Endodermal cell (in vitro differentiated cells): ENCODE results near the gene CPLANE1. TPM values are rescaled to one million over a fixed set of nuclear protein-coding genes. Genes with fewer than 3 reads are reported as not detected.
A peak's percentile ranks its signal among the peaks of the same experiment; 100 is the strongest.

Source experiments
- DNase-seq: peaks from one replicate; pipeline ENCODE4 v3.0.0-alpha.2; 2017
- H3K27ac ChIP-seq: 2 replicates; pipeline ENCODE4 v1.5.1; 2013; ENCODE audit warnings: mild to moderate bottlenecking, low read depth, low read length, moderate library complexity
- H3K27me3 ChIP-seq: 2 replicates; pipeline ENCODE4 v1.6.1; 2013; ENCODE audit warnings: mild to moderate bottlenecking, low read length, moderate library complexity; ENCODE audit not compliant: insufficient read depth, control insufficient read depth, poor library complexity, severe bottlenecking
- H3K36me3 ChIP-seq: 2 replicates; pipeline ENCODE4 v1.7.0; 2013; ENCODE audit warnings: mild to moderate bottlenecking, low read length, moderate library complexity; ENCODE audit not compliant: control insufficient read depth, insufficient read depth
- H3K4me1 ChIP-seq: one replicate; pipeline ENCODE4 v1.7.0; 2013; ENCODE audit warnings: low read length; ENCODE audit not compliant: control insufficient read depth, insufficient read depth
- H3K4me3 ChIP-seq: 2 replicates; pipeline ENCODE4 v1.5.1; 2013; ENCODE audit warnings: mild to moderate bottlenecking, low read length, moderate library complexity
- H3K9ac ChIP-seq: 2 replicates; pipeline ENCODE4 v1.6.1; 2013; ENCODE audit warnings: mild to moderate bottlenecking, low read length, moderate library complexity; ENCODE audit not compliant: poor library complexity, severe bottlenecking; ENCODE audit errors: extremely low read depth
- H3K9me3 ChIP-seq: 2 replicates; pipeline ENCODE4 v1.6.1; 2013; ENCODE audit warnings: mild to moderate bottlenecking, low read length, moderate library complexity; ENCODE audit not compliant: control insufficient read depth
- H3K27ac Mint-ChIP-seq: 2 replicates; pipeline ENCODE4 v1.8.0; 2020; ENCODE audit warnings: mixed read lengths
- H3K27me3 Mint-ChIP-seq: 2 replicates; pipeline ENCODE4 v1.8.0; 2021; ENCODE audit warnings: mild to moderate bottlenecking, mixed read lengths; ENCODE audit not compliant: insufficient read depth
- H3K36me3 Mint-ChIP-seq: 2 replicates; pipeline ENCODE4 v1.8.0; 2020; ENCODE audit warnings: low read depth, mixed read lengths
- H3K4me1 Mint-ChIP-seq: 2 replicates; pipeline ENCODE4 v1.8.0; 2020; ENCODE audit warnings: mixed read lengths
- H3K4me3 Mint-ChIP-seq: 2 replicates; pipeline ENCODE4 v1.8.0; 2020; ENCODE audit warnings: mild to moderate bottlenecking, moderate library complexity, mixed read lengths
- H3K9me3 Mint-ChIP-seq: 2 replicates; pipeline ENCODE4 v1.8.0; 2020; ENCODE audit warnings: mild to moderate bottlenecking, mixed read lengths
- CTCF ChIP-seq: fragments of 200-600 bp; sonication (generic); conservative IDR thresholded peaks from 2 replicates; pipeline ENCODE4 v1.5.0; 2021; ENCODE audit warnings: antibody characterized with exemption, mild to moderate bottlenecking
- WGBS, 2 experiments: methylation state at CpG; one replicate each; pipeline versions ENCODE4 v1.1.5 to v1.1.7; 2013; ENCODE audit warnings: missing lambda C conversion rate in 2 of 2, mixed read lengths in 1 of 2; ENCODE audit not compliant: insufficient coverage in 1 of 2, insufficient read length in 1 of 2; 5-methylcytosine and 5-hydroxymethylcytosine counted together
- total RNA-seq, 2 donors: library from RNA; stranded (reverse); fragmentation: NEBNext Ultra II Directional in 1 of 2; extraction: Animal tissue kit (Norgen Biotek cat#: 25700) in 1 of 2; gene quantifications; 2 replicates in 1 of 2; 3 replicates in 1 of 2; pipeline ENCODE4 v1.2.1, GENCODE V29; 2021

CPLANE1 gene
- total RNA-seq, 2 donors from 2014 or later, result 17.2 to 22.8 TPM

GRCh38 chr5:37248421-37248969, 681 bp downstream of the CPLANE1 start:
- Histone ChIP-seq H3K36me3 (peaks cover 5% of the 10 kb centered on the region), H3K9me3 (no peaks in the 10 kb centered on the region), H3K9ac (peak overlapping the region; percentile 80), H3K27ac (peak overlapping the region; percentile 86), H3K27me3 (no peaks in the 10 kb centered on the region), H3K4me1 (no peaks in the 10 kb centered on the region), H3K4me3 (peak overlapping the region; percentile 98)
- peak overlapping the region; percentile 77 for H3K27ac Mint-ChIP-seq
- no peaks in the 10 kb centered on the region for H3K27me3 Mint-ChIP-seq
- TF ChIP-seq CTCF, result no peak
- peak; percentile 51 for DNase-seq
- peaks cover 2% of the 10 kb centered on the region for H3K36me3 Mint-ChIP-seq
- peak overlapping the region; percentile 75 for H3K4me3 Mint-ChIP-seq
- H3K4me1 Mint-ChIP-seq, result peaks cover 4% of the 10 kb centered on the region
- WGBS, 2 experiments, result 12 to 28% methylated on average over 7 to 19 of the region's 19 CpGs
- peaks cover 2% of the 10 kb centered on the region for H3K9me3 Mint-ChIP-seq

GRCh38 chr5:37247496-37247895, 1.7 kb downstream of the CPLANE1 start:
- TF ChIP-seq CTCF, result no peak
- H3K36me3 ChIP-seq, result peaks cover 9% of the 10 kb centered on the region
- 83 to 92% methylated on average over 1 to 4 of the region's 4 CpGs for WGBS, 2 experiments
- no peak for DNase-seq
- H3K27ac Mint-ChIP-seq, result no peak overlapping the region
- peak overlapping the region; percentile 75 for H3K4me3 Mint-ChIP-seq
- H3K36me3 Mint-ChIP-seq, result peaks cover 6% of the 10 kb centered on the region
- no peaks in the 10 kb centered on the region for H3K27me3 ChIP-seq
- no peaks in the 10 kb centered on the region for H3K4me1 ChIP-seq
- H3K4me1 Mint-ChIP-seq, result peaks cover 4% of the 10 kb centered on the region
- no peak overlapping the region for H3K9ac ChIP-seq
- H3K9me3 ChIP-seq, result no peaks in the 10 kb centered on the region
- no peaks in the 10 kb centered on the region for H3K27me3 Mint-ChIP-seq
- no peak overlapping the region for H3K27ac ChIP-seq
- no peak overlapping the region for H3K4me3 ChIP-seq
- no peaks in the 10 kb centered on the region for H3K9me3 Mint-ChIP-seq

GRCh38 chr5:37247036-37247435, 2.1 kb downstream of the CPLANE1 start:
- Histone ChIP-seq H3K27ac (no peak overlapping the region), H3K4me3 (no peak overlapping the region), H3K9ac (no peak overlapping the region), H3K4me1 (no peaks in the 10 kb centered on the region), H3K27me3 (no peaks in the 10 kb centered on the region), H3K9me3 (no peaks in the 10 kb centered on the region), H3K36me3 (peaks cover 11% of the 10 kb centered on the region)
- H3K9me3 Mint-ChIP-seq, result no peaks in the 10 kb centered on the region
- no peak for DNase-seq
- H3K27ac Mint-ChIP-seq, result no peak overlapping the region
- peaks cover 4% of the 10 kb centered on the region for H3K4me1 Mint-ChIP-seq
- no peaks in the 10 kb centered on the region for H3K27me3 Mint-ChIP-seq
- 86 to 100% methylated on average over 1 of the region's 1 CpG for WGBS, 2 experiments
- no peak overlapping the region for H3K4me3 Mint-ChIP-seq
- TF ChIP-seq CTCF, result no peak
- peaks cover 8% of the 10 kb centered on the region for H3K36me3 Mint-ChIP-seq
